Aorta (tissue), 5 donors: ENCODE results near the gene AFF2. TPM values are rescaled to one million over a fixed set of nuclear protein-coding genes. Genes with fewer than 3 reads are reported as not detected.

ENCODE experiments used
- ATAC-seq: fragments of 200-7000 bp; cut with Tn5 transposase; one replicate; pipeline ENCODE4 v1.9.1; 2022; ENCODE audit warnings: moderate library complexity; ENCODE audit not compliant: low FRiP score
- DNase-seq, 2 donors: peaks; one replicate each; pipeline ENCODE4 v3.0.0-alpha.2; 2020
- H3K27ac ChIP-seq, 2 donors: one replicate each; pipeline ENCODE4 v1.5.1; 2013; ENCODE audit warnings: low read length in 2 of 2, mild to moderate bottlenecking in 2 of 2, moderate library complexity in 2 of 2, control low read depth in 1 of 2, inconsistent platforms in 1 of 2, low read depth in 1 of 2
- H3K27me3 ChIP-seq, 2 donors: one replicate each; pipeline ENCODE4 v1.6.1; 2013; ENCODE audit warnings: control low read depth in 1 of 2, low read length in 1 of 2, mild to moderate bottlenecking in 1 of 2, moderate library complexity in 1 of 2; ENCODE audit not compliant: insufficient read depth in 2 of 2, control insufficient read depth in 1 of 2
- H3K36me3 ChIP-seq, 2 donors: one replicate each; pipeline ENCODE4 v1.6.1; 2013; ENCODE audit warnings: control low read depth in 1 of 2, low read length in 1 of 2, mild to moderate bottlenecking in 1 of 2; ENCODE audit not compliant: insufficient read depth in 2 of 2, control insufficient read depth in 1 of 2
- H3K4me1 ChIP-seq, 2 donors: one replicate each; pipeline ENCODE4 v1.6.1; 2013; ENCODE audit warnings: low read length in 2 of 2, control low read depth in 1 of 2, mild to moderate bottlenecking in 1 of 2, moderate library complexity in 1 of 2; ENCODE audit not compliant: insufficient read depth in 2 of 2, control insufficient read depth in 1 of 2
- H3K4me3 ChIP-seq, 2 donors: one replicate each; pipeline ENCODE4 v1.5.1; 2013; ENCODE audit warnings: low read length in 2 of 2, control low read depth in 1 of 2, mild to moderate bottlenecking in 1 of 2
- H3K9me3 ChIP-seq: one replicate; pipeline ENCODE4 v1.6.1; 2013; ENCODE audit warnings: mild to moderate bottlenecking, low read length; ENCODE audit not compliant: control insufficient read depth
- WGBS, 2 donors: extraction: QIAGEN DNeasy Blood & Tissue Kit; methylation state at CpG; one replicate each; pipeline ENCODE4 v1.1.7; 2013; 5-methylcytosine and 5-hydroxymethylcytosine counted together
- intact Hi-C, 2 donors: fragments of 100-400 bp; cut with DNase I; formaldehyde crosslinking; loops; one replicate each; pipeline versions ENCODE4 v1.14.2 to v1.15.0; 2022
- polyA plus RNA-seq, 2 donors: library from polyadenylated mRNA; stranded (reverse); fragments of 200-250 nt; gene quantifications; one replicate each; pipeline ENCODE4 v1.2.3, GENCODE V29; 2013
- total RNA-seq, 2 donors: library from RNA; stranded (reverse); fragmentation: NEBNext Ultra II Directional; extraction: Animal tissue kit (Norgen Biotek cat#: 25700); gene quantifications; one replicate each; pipeline ENCODE4 v1.2.1, GENCODE V29; 2021
- donor health status: healthy with polysubstance abuse.
- donor health status: Bipolar disorder and iron deficiency.
- donor health status: DM: no; HTN: no; CAD: no.
- donor health status: DM: no; HTN: no; CAD: no.
- donor health status: DM: yes; HTN: yes; CAD: no.

Gene AFF2
- total and polyA plus RNA-seq, 4 donors, result 0.25 to 2.7 (median 1.2) TPM

DNA sequence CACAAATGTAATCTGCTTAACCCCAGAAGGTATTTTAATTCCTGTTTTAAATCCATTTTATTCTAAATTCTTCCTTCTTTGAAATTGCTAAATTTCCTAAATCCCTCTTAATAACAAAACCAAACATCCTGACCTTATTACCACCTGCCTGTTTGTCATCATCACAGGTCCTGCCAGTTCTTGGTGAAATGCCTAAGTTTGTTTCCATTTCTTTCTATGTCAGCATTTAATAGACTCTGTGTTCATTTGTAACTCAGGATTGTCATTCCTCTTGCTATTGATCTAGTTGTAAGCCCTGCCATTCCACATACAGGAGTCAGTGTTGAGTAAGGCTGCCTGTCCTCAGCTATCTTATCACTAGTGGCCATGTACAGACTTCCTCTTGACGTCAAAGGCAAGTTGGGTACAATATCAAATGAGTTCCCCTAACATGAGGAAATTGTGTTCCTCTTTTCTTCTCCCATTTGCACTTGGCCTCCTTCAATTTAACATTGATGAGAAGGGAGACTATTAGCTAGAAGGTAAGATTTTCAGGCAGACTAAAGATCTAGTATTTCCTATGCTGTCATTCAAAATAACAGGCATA, 440.1 kb downstream of the AFF2 start:
- ATAC-seq, result no peak
- H3K4me3 ChIP-seq, result no peak overlapping the region
- intact Hi-C loops, result no loop called here
- no peak overlapping the region for H3K27ac ChIP-seq
- no peak for DNase-seq
- no peaks in the 10 kb centered on the region for H3K27me3 ChIP-seq
- no peaks in the 10 kb centered on the region for H3K36me3 ChIP-seq
- no peaks in the 10 kb centered on the region for H3K4me1 ChIP-seq
- 39 to 67% methylated on average over 1 of the region's 1 CpG for WGBS, 2 donors
- H3K9me3 ChIP-seq, result no peaks in the 10 kb centered on the region

- Histone ChIP-seq H3K36me3 (no peaks in the 10 kb centered on the region), H3K27ac (no peak overlapping the region), H3K9me3 (no peaks in the 10 kb centered on the region), H3K4me1 (no peaks in the 10 kb centered on the region), H3K4me3 (no peak overlapping the region), H3K27me3 (peaks cover 0 to 1% of the 10 kb centered on the region in 2 donors)
- DNase-seq (no peak), ATAC-seq (no peak)
- intact Hi-C loops, result no loop called here
- 77 to 78% methylated on average over 5 of the region's 5 CpGs for WGBS, 2 donors
Observed at GRCh38 chrX:148942754-148943153, 442.3 kb downstream of the AFF2 start.

DNA sequence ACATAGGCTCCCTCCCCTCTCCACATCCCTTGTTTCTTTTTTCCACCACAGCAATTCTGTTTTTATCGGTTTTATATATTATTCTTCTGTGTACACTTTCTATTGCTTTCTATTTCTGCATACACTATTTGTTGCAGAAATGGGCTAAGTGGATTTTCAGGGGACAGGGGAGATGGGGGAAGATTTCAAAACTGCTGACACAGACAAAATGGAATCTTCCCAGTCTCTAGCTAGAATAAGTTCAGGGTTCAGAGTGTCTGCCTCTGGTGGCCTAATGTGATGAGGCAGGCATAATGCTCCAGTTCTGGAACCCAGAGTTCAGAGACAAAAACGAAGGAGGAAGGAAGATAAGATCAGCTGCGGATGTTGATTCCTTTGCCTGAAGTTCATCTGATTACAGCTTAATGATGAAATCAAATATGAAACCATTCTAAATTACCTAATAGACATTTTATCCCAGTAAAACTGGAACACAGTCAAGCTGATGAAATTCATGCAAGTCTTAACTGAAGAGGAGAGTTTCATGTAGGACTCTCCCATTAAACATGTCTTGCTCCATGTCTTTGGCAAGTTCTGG, 447.1 kb downstream of the AFF2 start:
- DNase-seq, result no peak
- H3K4me3 ChIP-seq, result no peak overlapping the region
- ATAC-seq, result no peak
- no peaks in the 10 kb centered on the region for H3K4me1 ChIP-seq
- no peak overlapping the region for H3K27ac ChIP-seq
- WGBS, 2 donors, result 75 to 78% methylated on average over 3 of the region's 3 CpGs
- peaks cover 0 to 1% of the 10 kb centered on the region in 2 donors for H3K27me3 ChIP-seq
- no peaks in the 10 kb centered on the region for H3K9me3 ChIP-seq
- no peaks in the 10 kb centered on the region for H3K36me3 ChIP-seq
- intact Hi-C loops, result no loop called here

DNA sequence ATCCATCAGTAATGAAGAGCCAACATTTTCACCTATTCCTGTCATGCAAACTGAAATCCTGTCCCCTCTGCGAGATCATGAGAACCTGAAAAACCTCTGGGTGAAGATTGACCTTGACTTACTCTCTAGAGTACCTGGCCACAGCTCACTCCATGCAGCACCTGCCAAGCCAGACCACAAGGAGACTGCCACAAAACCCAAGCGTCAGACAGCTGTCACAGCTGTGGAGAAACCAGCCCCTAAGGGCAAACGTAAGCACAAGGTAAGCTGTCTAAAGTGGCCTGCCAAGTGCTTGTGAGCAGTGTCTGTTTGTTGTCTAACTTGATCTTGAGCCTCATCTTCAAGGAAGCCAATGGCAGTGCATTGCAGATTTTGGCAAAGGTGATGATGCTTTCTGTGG, 455.9 kb downstream of the AFF2 start:
- Histone ChIP-seq H3K27me3 (no peaks in the 10 kb centered on the region), H3K4me1 (no peaks in the 10 kb centered on the region), H3K4me3 (no peak overlapping the region), H3K36me3 (no peaks in the 10 kb centered on the region), H3K27ac (no peak overlapping the region), H3K9me3 (no peaks in the 10 kb centered on the region)
- ATAC-seq (no peak), DNase-seq (no peak)
- intact Hi-C loops, result no loop called here
- WGBS, 2 donors, result 73 to 92% methylated on average over 3 of the region's 3 CpGs

DNA sequence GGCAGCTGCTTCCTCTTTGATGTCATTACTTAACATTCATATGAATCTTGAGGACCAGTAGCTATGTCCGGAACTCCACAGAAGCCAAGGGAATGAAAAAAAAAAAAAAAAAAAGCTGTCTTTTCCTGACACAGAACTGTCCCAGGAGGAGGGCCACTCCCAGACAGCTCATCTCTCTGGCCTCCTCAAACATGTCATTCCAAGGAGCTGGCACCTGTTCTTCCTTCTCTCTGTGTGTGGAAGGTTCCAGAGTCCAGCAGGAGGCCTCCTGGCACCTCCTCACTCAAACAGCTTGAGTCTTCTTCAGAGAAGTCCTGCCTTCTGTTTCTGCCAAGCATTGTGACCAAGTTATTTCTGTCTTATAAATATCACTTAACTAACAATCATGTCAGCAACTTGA, 458.5 kb downstream of the AFF2 start:
- DNase-seq, result no peak
- intact Hi-C loops, result no loop called here
- no peaks in the 10 kb centered on the region for H3K36me3 ChIP-seq
- H3K4me1 ChIP-seq, result no peaks in the 10 kb centered on the region
- no peak overlapping the region for H3K27ac ChIP-seq
- no peaks in the 10 kb centered on the region for H3K9me3 ChIP-seq
- ATAC-seq, result no peak
- H3K4me3 ChIP-seq, result no peak overlapping the region
- H3K27me3 ChIP-seq, result no peaks in the 10 kb centered on the region
- 86 to 95% methylated on average over 1 of the region's 1 CpG for WGBS, 2 donors

DNA sequence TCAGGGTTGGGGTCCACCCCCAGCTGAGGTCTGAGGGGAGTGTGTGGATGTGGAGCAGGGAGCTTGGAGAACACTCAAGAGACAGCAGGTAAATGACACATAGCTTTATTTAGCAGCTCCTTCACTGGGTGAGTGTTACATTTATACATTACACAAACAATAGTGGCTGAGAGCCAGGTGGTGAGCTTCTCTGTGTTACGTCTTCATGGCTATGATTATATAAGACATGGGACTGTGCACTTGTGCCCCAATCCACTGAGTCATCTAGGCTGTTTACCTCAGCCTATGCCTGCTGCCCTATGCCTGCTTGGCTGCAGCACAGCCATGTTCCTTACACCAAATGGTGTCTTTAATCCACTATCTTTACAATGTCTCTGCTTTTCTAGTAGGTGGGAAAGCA, 459.6 kb downstream of the AFF2 start:
- ATAC-seq (no peak), DNase-seq (no peak)
- no peaks in the 10 kb centered on the region for H3K27me3 ChIP-seq
- intact Hi-C loops, result no loop called here
- H3K9me3 ChIP-seq, result no peaks in the 10 kb centered on the region
- H3K4me3 ChIP-seq, result no peak overlapping the region
- WGBS, 2 donors, result 75 to 86% methylated on average over 1 of the region's 1 CpG
- H3K36me3 ChIP-seq, result no peaks in the 10 kb centered on the region
- H3K4me1 ChIP-seq, result no peaks in the 10 kb centered on the region
- no peak overlapping the region for H3K27ac ChIP-seq

- H3K36me3 ChIP-seq, result no peaks in the 10 kb centered on the region
- 85 to 91% methylated on average over 4 of the region's 4 CpGs for WGBS, 2 donors
- intact Hi-C loops, result no loop called here
- no peak overlapping the region for H3K4me3 ChIP-seq
- H3K9me3 ChIP-seq, result no peaks in the 10 kb centered on the region
- no peak overlapping the region for H3K27ac ChIP-seq
- DNase-seq (no peak), ATAC-seq (no peak)
- no peaks in the 10 kb centered on the region for H3K27me3 ChIP-seq
- no peaks in the 10 kb centered on the region for H3K4me1 ChIP-seq
Observed at GRCh38 chrX:148961985-148962384, 461.6 kb downstream of the AFF2 start.

- 60 to 77% methylated on average over 8 of the region's 8 CpGs for WGBS, 2 donors
- Histone ChIP-seq H3K4me1 (peaks cover 0 to 2% of the 10 kb centered on the region in 2 donors), H3K27me3 (no peaks in the 10 kb centered on the region), H3K4me3 (no peak overlapping the region), H3K9me3 (no peaks in the 10 kb centered on the region), H3K36me3 (no peaks in the 10 kb centered on the region), H3K27ac (no peak overlapping the region)
- intact Hi-C loops, result no loop called here
- DNase-seq (no peak), ATAC-seq (no peak)
Observed at GRCh38 chrX:148976571-148977400, 476.4 kb downstream of the AFF2 start.

DNA sequence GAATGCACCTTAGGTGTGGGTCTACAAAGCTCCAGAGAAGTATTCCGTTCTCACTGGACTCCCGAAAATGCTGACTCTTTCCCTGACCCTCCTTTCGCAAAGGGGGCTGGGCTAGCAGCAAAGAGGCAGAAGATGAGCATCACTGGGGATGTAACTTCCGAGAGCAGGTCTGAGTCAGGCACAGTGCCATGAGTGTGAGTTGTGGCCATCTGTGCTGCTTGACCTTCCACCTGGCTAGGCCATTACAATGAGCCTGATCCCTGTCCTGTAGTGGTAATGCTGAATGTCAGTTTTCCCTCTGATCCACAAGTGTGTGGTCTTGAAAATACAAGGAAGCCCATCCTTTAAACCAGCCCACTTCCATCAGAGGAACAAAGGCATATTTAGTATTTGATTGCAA, 479.4 kb downstream of the AFF2 start:
- peaks cover 0 to 2% of the 10 kb centered on the region in 2 donors for H3K4me1 ChIP-seq
- 85 to 95% methylated on average over 4 of the region's 4 CpGs for WGBS, 2 donors
- intact Hi-C loops, result no loop called here
- H3K27me3 ChIP-seq, result no peaks in the 10 kb centered on the region
- DNase-seq, result no peak
- ATAC-seq, result no peak
- H3K9me3 ChIP-seq, result no peaks in the 10 kb centered on the region
- no peak overlapping the region for H3K27ac ChIP-seq
- H3K36me3 ChIP-seq, result no peaks in the 10 kb centered on the region
- H3K4me3 ChIP-seq, result no peak overlapping the region
